ENCODE measurements around the gene ARG2.
"Not testable (repeated sequence)": the region's sequence is repeated elsewhere in the genome, so short reads cannot be mapped to it uniquely, and the experiment has no call there.

Gene ARG2

DNA sequence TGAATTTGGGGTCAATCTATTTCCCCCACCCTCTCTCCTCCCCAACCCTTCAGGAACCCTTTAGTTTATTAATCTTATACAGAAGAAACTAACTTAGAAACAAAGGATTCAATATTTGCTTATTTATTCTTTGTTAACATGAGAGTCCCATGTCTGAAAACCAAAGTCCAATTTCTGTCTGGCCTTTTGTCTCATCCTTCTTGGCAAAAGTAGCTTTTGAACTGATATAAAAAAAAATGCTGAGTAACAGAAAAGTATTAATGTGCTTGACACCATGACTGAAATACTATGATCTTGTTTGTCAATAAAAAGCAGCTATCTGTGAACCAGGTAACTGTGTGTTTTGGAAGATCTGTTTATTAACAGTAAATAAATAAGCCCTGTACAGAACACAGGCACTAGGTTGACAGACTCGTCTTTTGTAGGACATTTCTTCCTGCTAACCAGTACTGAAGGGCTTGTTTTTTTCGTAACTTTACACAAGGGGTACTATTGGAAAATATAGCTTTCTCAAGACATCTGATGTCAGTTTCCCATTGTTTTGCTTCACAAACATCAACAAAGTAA lies 30.4 kb upstream of the ARG2 start:
- no peak overlapping the region for H3K27ac ChIP-seq (ENCODE audit: low read length)
- no peak overlapping the region for H3K4me3 ChIP-seq (ENCODE audit: low read length)
- H3K9me3 ChIP-seq (ENCODE audit: control insufficient read depth, low read depth, low read length): no peaks in the 10 kb centered on the region
- peaks cover 9% of the 10 kb centered on the region for H3K36me3 ChIP-seq (ENCODE audit: control insufficient read depth, low read depth, low read length)
- no peak overlapping the region for H3K9ac ChIP-seq (ENCODE audit: low read length)
- no peaks in the 10 kb centered on the region for H3K4me1 ChIP-seq (ENCODE audit: control insufficient read depth, low read depth, low read length)
- H3K27me3 ChIP-seq (ENCODE audit: control insufficient read depth, insufficient read depth, low read length): no peaks in the 10 kb centered on the region

DNA sequence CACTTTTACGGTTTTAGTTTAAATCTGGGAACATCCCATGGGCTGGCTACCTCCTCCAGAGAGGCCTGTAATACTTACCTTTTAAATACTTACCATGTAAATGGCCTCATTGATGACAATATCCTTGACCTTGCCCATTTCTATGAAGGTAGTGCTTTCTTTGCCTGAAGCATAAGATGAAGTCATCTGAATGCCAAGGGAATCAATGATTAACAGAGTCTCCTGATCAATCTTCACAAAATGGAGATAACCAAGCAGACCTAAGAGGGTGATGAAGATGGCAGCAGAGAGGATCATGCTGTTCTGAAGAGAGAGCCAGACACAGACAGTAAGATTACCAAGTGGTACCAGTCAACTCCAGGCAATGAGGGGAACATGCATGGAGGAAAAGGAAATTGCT lies 26.1 kb upstream of the ARG2 start:
- H3K4me3 ChIP-seq (ENCODE audit: low read length); H3K4me1 ChIP-seq (ENCODE audit: control insufficient read depth, low read depth, low read length); H3K27ac ChIP-seq (ENCODE audit: low read length); H3K9ac ChIP-seq (ENCODE audit: low read length); H3K27me3 ChIP-seq (ENCODE audit: control insufficient read depth, insufficient read depth, low read length); H3K36me3 ChIP-seq (ENCODE audit: control insufficient read depth, low read depth, low read length); H3K9me3 ChIP-seq (ENCODE audit: control insufficient read depth, low read depth, low read length): not testable (repeated sequence)

DNA sequence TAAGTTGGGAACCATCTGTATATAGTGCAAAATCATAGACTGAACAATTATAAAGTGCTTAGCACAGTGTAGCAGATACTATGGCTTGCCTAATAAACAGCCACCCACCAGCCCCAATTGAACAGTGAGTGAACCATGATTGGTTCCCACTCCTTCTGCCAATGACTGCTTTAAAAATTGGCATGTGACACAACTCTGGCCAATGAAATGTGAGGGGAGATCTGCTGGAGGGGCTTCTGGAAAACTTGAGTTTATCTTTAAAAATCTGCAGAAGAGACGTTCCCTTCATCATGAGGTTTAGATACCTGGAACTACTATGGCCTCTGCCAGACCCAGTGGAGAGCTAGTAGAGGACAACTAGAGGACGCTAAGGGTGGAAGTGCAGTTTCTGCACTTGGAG lies 24.3 kb upstream of the ARG2 start:
- H3K27ac ChIP-seq (ENCODE audit: low read length): no peak overlapping the region
- no peak overlapping the region for H3K4me3 ChIP-seq (ENCODE audit: low read length)
- H3K27me3 ChIP-seq (ENCODE audit: control insufficient read depth, insufficient read depth, low read length): peaks cover 18% of the 10 kb centered on the region
- H3K9ac ChIP-seq (ENCODE audit: low read length): no peak overlapping the region
- no peaks in the 10 kb centered on the region for H3K4me1 ChIP-seq (ENCODE audit: control insufficient read depth, low read depth, low read length)
- H3K9me3 ChIP-seq (ENCODE audit: control insufficient read depth, low read depth, low read length): no peaks in the 10 kb centered on the region
- no peaks in the 10 kb centered on the region for H3K36me3 ChIP-seq (ENCODE audit: control insufficient read depth, low read depth, low read length)

DNA sequence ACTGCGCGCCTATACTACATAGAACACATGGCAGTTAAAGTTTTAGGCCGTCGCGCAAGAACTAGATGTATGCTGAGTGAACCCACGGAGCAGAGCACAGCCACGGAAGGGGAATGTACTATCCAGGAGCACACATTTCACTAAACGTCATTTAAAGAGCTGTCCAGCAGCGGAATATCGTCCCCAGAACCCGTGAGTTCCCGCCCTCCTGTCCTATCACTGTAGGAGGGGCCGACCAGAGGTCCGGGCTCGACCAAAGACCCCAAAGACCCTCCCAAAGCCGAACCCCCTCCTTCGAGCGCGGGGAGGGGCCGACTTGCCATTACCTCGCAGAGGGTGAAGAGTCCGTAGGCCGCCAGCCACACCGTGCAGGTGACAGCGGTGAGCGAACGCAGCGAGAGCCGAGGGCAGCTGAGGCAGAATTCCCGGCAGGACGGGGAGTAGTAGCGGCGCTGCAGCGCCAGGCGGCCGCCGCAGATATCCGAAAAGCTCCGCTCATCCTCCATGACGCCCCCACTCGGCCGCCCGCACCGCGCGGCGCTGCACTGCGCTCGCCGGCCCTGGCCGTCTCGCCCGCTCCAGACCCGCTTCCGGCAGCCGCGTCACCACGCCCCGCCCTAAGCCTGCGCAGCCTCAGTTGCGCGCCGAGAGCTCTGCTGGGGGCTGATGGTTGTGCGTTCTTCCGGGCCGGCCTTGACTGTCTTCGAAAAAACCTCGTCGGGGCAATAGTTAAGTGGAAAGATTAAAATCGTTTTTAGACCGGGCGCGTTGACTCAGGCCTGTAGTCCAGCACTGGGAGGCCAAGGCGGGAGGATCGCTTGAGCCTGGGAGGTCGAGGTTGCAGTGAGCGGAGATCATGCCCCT lies 19.8 kb upstream of the ARG2 start, which contains the start of gene PIGH:
TSS of gene PIGH (minus strand) at position 571 of the 864 bp plus-strand sequence. CDS start at position 506, 65 bp downstream.
- no peaks in the 10 kb centered on the region for H3K36me3 ChIP-seq (ENCODE audit: control insufficient read depth, low read depth, low read length)
- H3K4me3 ChIP-seq (ENCODE audit: low read length): peak within 1 kb of the TSS; percentile 83
- peak within 1 kb of the TSS; percentile 39 for H3K9ac ChIP-seq (ENCODE audit: low read length)
- H3K9me3 ChIP-seq (ENCODE audit: control insufficient read depth, low read depth, low read length): no peaks in the 10 kb centered on the region
- H3K27ac ChIP-seq (ENCODE audit: low read length): no peak within 1 kb of the TSS
- H3K27me3 ChIP-seq (ENCODE audit: control insufficient read depth, insufficient read depth, low read length): peaks cover 61% of the 10 kb centered on the region
- H3K4me1 ChIP-seq (ENCODE audit: control insufficient read depth, low read depth, low read length): no peaks in the 10 kb centered on the region

DNA sequence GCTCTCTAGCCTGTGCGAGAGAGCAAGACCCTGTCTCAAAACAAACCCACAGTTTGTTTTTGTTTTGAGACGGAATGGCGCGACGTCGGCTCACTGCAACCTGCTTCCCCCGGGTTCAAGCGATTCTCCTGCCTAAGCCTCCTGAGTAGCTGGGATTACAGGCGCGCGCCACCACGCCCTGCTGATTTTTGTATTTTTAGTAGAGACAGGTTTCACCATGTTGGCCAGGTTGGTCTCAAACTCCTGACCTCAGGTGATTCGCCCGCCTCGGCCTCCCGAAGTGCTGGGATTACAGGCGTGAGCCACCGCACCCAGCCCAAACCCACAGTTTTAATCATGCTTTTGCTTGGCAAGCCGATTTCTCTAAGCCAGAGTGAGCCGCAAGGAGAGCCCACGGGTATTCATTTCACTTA lies 19.2 kb upstream of the ARG2 start:
- Histone ChIP-seq H3K27me3 (ENCODE audit: control insufficient read depth, insufficient read depth, low read length) (peaks cover 67% of the 10 kb centered on the region), H3K4me3 (ENCODE audit: low read length) (peak overlapping the region; percentile 83)
- not testable (repeated sequence) for H3K36me3 ChIP-seq (ENCODE audit: control insufficient read depth, low read depth, low read length); H3K9me3 ChIP-seq (ENCODE audit: control insufficient read depth, low read depth, low read length); H3K9ac ChIP-seq (ENCODE audit: low read length); H3K4me1 ChIP-seq (ENCODE audit: control insufficient read depth, low read depth, low read length); H3K27ac ChIP-seq (ENCODE audit: low read length)

DNA sequence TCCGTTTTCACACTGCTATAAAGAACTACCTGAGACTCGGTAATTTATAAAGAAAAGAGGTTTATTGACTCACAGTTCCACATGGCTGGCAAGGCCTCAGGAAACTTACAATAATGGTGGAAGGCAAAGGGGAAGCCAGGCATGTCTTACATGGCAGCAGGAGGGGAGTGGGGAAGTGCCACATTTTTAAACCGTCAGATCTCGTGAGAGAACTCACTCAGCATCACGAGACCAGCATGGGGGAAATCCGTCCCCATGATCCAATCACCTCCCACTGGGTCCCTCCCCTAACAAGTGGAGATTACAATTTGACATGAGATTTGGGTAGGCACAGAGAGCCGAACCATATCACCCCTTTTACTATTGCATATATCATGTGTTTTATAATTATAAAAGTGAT lies 17.6 kb upstream of the ARG2 start:
- no peaks in the 10 kb centered on the region for H3K9me3 ChIP-seq (ENCODE audit: control insufficient read depth, low read depth, low read length)
- H3K27me3 ChIP-seq (ENCODE audit: control insufficient read depth, insufficient read depth, low read length): peaks cover 82% of the 10 kb centered on the region
- no peaks in the 10 kb centered on the region for H3K36me3 ChIP-seq (ENCODE audit: control insufficient read depth, low read depth, low read length)
- H3K27ac ChIP-seq (ENCODE audit: low read length): no peak overlapping the region
- no peaks in the 10 kb centered on the region for H3K4me1 ChIP-seq (ENCODE audit: control insufficient read depth, low read depth, low read length)
- H3K4me3 ChIP-seq (ENCODE audit: low read length): no peak overlapping the region
- no peak overlapping the region for H3K9ac ChIP-seq (ENCODE audit: low read length)

DNA sequence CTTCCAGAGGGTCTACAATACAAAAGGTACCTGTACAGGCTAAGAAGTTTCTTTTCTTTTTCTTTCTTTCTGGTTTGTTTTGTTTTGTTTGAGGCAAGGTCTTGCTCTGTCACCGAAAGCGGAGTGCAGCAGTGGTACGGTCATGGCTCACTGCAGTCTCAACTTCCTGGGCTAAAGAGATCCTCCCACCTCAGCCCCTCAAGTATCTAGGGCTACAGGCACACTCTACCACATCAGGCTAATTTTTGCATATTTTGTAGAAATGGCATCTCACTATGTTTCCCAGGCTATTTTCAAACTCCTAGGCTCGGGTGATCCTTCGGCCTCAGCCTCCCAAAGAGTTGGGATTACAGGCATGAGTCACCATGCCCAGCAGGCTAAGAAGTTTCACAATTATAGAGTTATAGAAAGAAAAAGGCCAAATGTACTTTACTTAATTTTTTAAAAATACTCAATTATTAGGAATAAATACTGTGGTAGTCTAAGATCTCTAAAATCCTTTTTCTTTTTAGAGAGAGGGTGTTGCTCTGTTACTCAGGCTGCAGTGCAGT lies 16.6 kb upstream of the ARG2 start:
- no peak overlapping the region for H3K4me3 ChIP-seq (ENCODE audit: low read length)
- H3K27me3 ChIP-seq (ENCODE audit: control insufficient read depth, insufficient read depth, low read length): peaks cover 89% of the 10 kb centered on the region
- no peak overlapping the region for H3K27ac ChIP-seq (ENCODE audit: low read length)
- H3K36me3 ChIP-seq (ENCODE audit: control insufficient read depth, low read depth, low read length): no peaks in the 10 kb centered on the region
- no peaks in the 10 kb centered on the region for H3K9me3 ChIP-seq (ENCODE audit: control insufficient read depth, low read depth, low read length)
- H3K4me1 ChIP-seq (ENCODE audit: control insufficient read depth, low read depth, low read length): no peaks in the 10 kb centered on the region
- no peak overlapping the region for H3K9ac ChIP-seq (ENCODE audit: low read length)

DNA sequence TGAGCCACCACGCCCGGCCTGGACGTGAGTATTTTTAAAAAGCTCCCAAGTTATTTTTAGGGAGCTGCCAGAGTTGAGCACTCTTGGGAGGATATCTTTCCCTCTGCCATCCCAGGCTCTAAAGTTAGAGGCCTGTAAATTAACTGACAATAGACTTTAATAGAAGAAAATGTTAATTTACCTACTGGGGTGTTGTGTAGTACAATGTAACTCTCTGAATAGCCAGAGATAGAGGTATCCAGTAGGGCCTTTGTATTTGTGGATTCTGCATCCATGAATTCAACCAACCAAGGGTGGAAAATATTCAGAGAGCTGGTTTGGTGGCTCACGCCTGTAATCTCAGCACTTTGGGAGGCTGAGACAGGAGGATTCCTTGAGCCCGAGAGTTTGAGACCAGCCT lies 12.1 kb upstream of the ARG2 start:
- no peak overlapping the region for H3K27ac ChIP-seq (ENCODE audit: low read length)
- no peaks in the 10 kb centered on the region for H3K36me3 ChIP-seq (ENCODE audit: control insufficient read depth, low read depth, low read length)
- no peaks in the 10 kb centered on the region for H3K9me3 ChIP-seq (ENCODE audit: control insufficient read depth, low read depth, low read length)
- no peak overlapping the region for H3K9ac ChIP-seq (ENCODE audit: low read length)
- no peaks in the 10 kb centered on the region for H3K4me1 ChIP-seq (ENCODE audit: control insufficient read depth, low read depth, low read length)
- H3K27me3 ChIP-seq (ENCODE audit: control insufficient read depth, insufficient read depth, low read length): peaks cover 94% of the 10 kb centered on the region
- no peak overlapping the region for H3K4me3 ChIP-seq (ENCODE audit: low read length)

DNA sequence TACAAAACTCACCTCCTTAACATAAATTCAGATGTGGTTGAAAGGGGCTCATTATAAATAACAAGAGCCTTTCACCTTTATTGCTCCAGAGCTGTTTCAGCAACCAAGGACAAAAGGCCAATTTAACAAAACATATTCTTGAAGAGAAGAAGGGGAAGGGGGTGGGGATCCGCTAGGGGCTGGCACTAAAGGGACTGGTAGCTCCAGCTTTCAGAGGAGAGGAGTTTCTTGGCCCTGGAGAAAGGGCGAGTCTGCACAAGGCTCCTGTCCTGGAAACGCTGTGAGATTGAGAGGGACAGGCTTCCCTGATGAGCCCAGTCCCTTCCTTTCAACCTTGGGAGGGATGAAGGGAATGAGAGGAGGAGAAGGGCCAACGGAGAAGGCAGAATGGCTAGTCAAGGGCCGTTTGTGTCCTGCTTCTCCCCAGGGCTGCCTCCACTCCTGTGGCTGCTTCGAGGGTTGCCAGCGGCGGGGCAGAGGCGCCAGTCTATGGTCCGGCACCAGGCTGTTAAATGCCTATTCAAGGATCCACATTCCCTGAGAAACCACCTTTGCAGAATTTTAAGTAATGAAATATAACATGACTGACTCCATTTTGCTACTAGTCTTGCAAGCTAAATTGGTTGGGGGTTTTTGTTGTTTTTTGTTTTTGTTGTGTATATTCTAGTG lies 9.9 kb upstream of the ARG2 start:
- no peaks in the 10 kb centered on the region for H3K36me3 ChIP-seq (ENCODE audit: control insufficient read depth, low read depth, low read length)
- no peaks in the 10 kb centered on the region for H3K4me1 ChIP-seq (ENCODE audit: control insufficient read depth, low read depth, low read length)
- H3K9me3 ChIP-seq (ENCODE audit: control insufficient read depth, low read depth, low read length): no peaks in the 10 kb centered on the region
- H3K4me3 ChIP-seq (ENCODE audit: low read length): no peak overlapping the region
- no peak overlapping the region for H3K9ac ChIP-seq (ENCODE audit: low read length)
- no peak overlapping the region for H3K27ac ChIP-seq (ENCODE audit: low read length)
- H3K27me3 ChIP-seq (ENCODE audit: control insufficient read depth, insufficient read depth, low read length): peaks cover 83% of the 10 kb centered on the region

DNA sequence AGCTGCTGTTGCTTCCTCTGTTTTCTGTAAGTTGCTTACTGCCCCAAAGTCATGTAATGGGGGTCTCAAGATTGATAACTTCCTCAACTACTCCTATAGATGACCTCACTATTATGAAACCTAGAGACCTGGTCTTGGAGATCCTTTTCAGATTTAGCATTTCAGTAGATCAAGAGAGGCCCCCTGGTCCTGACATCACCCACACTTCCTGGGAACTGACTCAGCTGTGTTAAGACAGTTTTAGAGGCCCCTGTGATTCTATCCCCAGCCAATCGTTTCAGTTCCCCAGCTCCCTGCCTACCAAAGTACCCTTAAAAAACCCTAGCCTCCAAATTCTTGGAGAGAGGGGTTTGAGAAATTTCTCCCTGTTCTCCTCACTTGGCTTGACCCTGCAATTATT lies 9.2 kb upstream of the ARG2 start:
- Histone ChIP-seq H3K36me3 (ENCODE audit: control insufficient read depth, low read depth, low read length) (no peaks in the 10 kb centered on the region), H3K27ac (ENCODE audit: low read length) (no peak overlapping the region), H3K4me1 (ENCODE audit: control insufficient read depth, low read depth, low read length) (no peaks in the 10 kb centered on the region), H3K9ac (ENCODE audit: low read length) (no peak overlapping the region), H3K27me3 (ENCODE audit: control insufficient read depth, insufficient read depth, low read length) (peaks cover 76% of the 10 kb centered on the region), H3K9me3 (ENCODE audit: control insufficient read depth, low read depth, low read length) (no peaks in the 10 kb centered on the region), H3K4me3 (ENCODE audit: low read length) (no peak overlapping the region)

DNA sequence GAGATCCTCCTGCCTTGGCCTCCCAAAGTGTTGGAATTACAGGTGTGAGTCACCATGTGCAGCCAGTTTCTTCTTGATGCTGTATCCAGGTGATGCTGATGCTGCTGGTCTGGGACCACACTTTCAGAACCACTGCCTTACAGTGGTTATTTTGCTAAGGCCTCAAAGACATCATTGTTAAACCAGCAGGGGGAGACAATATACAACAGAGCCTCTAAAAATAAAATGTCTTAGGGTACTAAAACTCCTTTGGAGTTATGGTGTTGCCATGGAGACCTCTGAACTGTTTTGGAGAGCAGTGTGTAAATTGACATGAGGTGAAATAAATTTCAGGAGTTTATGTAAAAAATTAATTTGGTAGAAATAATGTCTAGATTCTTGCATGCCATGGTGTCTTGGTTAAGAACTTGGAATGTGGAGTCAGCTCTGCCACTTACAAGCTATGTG lies 1.1 kb upstream of the ARG2 start:
- Histone ChIP-seq H3K9me3 (ENCODE audit: control insufficient read depth, low read depth, low read length) (no peaks in the 10 kb centered on the region), H3K27ac (ENCODE audit: low read length) (no peak overlapping the region), H3K4me1 (ENCODE audit: control insufficient read depth, low read depth, low read length) (peaks cover 8% of the 10 kb centered on the region), H3K36me3 (ENCODE audit: control insufficient read depth, low read depth, low read length) (no peaks in the 10 kb centered on the region), H3K27me3 (ENCODE audit: control insufficient read depth, insufficient read depth, low read length) (peaks cover 15% of the 10 kb centered on the region), H3K4me3 (ENCODE audit: low read length) (no peak overlapping the region), H3K9ac (ENCODE audit: low read length) (peak overlapping the region; percentile 70)

All from iPS-18a (cell line).